Vagina (tissue), 2 donors: Measurements from ENCODE around the gene CADPS2. TPM values are rescaled to one million over a fixed set of nuclear protein-coding genes. Genes with fewer than 3 reads are reported as not detected.
"Not testable (repeated sequence)": the region's sequence is repeated elsewhere in the genome, so short reads cannot be mapped to it uniquely, and the experiment has no call there.

Source experiments
- DNase-seq, 2 donors: peaks; one replicate each; pipeline ENCODE4 v3.0.0-alpha.2; 2017; ENCODE audit errors: extremely low spot score in 2 of 2
- H3K27ac ChIP-seq: fragments of 200-600 bp; sonication (generic); one replicate; pipeline ENCODE4 v1.5.1; 2019
- H3K27me3 ChIP-seq: fragments of 200-600 bp; sonication (generic); one replicate; pipeline ENCODE4 v1.5.1; 2019
- H3K36me3 ChIP-seq, 2 donors: fragments of 200-600 bp; sonication (generic); one replicate each; pipeline ENCODE4 v1.5.1; 2017 to 2019
- H3K4me1 ChIP-seq: fragments of 200-600 bp; sonication (generic); one replicate; pipeline ENCODE4 v1.5.1; 2019
- H3K4me3 ChIP-seq, 2 donors: fragments of 200-600 bp; sonication (generic); 1 replicate in 1 of 2; 2 replicates in 1 of 2; pipeline ENCODE4 v1.5.1; 2016 to 2019
- H3K9me3 ChIP-seq: fragments of 200-600 bp; sonication (generic); one replicate; pipeline ENCODE4 v1.5.1; 2019
- POLR2A ChIP-seq, 2 donors: fragments of 450-650 bp; IDR thresholded peaks; one replicate each; pipeline ENCODE4 v1.6.1; 2017; ENCODE audit warnings: antibody characterized with exemption in 2 of 2, mild to moderate bottlenecking in 2 of 2, moderate library complexity in 2 of 2
- POLR2AphosphoS5 ChIP-seq, 2 donors: sonication (generic); formaldehyde crosslinking; IDR thresholded peaks; one replicate each; pipeline ENCODE4 v1.9.0; 2017; ENCODE audit warnings: antibody characterized with exemption in 2 of 2, mild to moderate bottlenecking in 2 of 2, low read depth in 1 of 2; ENCODE audit not compliant: insufficient read depth in 1 of 2
- intact Hi-C: fragments of 100-400 bp; cut with DNase I; formaldehyde crosslinking; loops from one replicate; pipeline ENCODE4 v1.15.1; 2023
- small RNA-seq: library from RNA; depleted of rRNA; stranded (forward); fragments of <200 nt; gene quantifications from one replicate; pipeline ENCODE3, GENCODE V24; 2016
- total RNA-seq: library from RNA; depleted of rRNA; stranded (reverse); fragments of >200 nt; gene quantifications from one replicate; pipeline ENCODE4 v1.2.3, GENCODE V29; 2016
- TF ChIP-seq, protein P1 (sequence below), 3 experiments: fragments of 450-650 bp in 2 of 3; fragments of 200-600 bp in 1 of 3; sonication (generic) in 1 of 3; IDR thresholded peaks; one replicate each; pipeline ENCODE4 v1.5.1; 2017 to 2019; ENCODE audit warnings: antibody characterized with exemption in 3 of 3, mild to moderate bottlenecking in 2 of 3, moderate library complexity in 2 of 3

The CADPS2 gene
- total RNA-seq, 1 donor from 2014 or later: 25.5 TPM

DNA sequence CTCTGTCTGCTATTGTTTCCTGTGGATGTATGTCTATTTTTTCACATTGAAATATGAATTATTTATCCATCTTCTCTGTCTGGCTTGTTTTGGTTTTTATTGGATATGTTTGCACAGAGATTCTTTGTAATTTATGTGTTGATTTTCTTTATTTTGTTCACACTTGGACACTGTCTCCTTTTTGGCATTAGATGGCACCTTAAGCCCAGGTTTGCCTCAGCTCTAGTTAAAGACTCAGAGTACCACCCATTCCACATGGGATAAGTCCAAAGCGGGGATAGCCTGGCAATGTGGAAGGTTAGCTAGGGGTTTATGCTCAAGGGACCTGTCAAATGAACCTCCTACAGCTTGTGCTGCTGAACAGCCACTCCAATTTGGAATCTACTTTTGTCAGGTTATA, 595.8 kb downstream of the CADPS2 start:
- intact Hi-C loops: no loop called here
- no peak for DNase-seq
- Histone ChIP-seq H3K9me3 (no peaks in the 10 kb centered on the region), H3K4me1 (no peaks in the 10 kb centered on the region), H3K36me3 (no peaks in the 10 kb centered on the region), H3K27ac (no peak overlapping the region), H3K4me3 (no peak overlapping the region), H3K27me3 (no peaks in the 10 kb centered on the region)
- TF ChIP-seq, protein P1, sequence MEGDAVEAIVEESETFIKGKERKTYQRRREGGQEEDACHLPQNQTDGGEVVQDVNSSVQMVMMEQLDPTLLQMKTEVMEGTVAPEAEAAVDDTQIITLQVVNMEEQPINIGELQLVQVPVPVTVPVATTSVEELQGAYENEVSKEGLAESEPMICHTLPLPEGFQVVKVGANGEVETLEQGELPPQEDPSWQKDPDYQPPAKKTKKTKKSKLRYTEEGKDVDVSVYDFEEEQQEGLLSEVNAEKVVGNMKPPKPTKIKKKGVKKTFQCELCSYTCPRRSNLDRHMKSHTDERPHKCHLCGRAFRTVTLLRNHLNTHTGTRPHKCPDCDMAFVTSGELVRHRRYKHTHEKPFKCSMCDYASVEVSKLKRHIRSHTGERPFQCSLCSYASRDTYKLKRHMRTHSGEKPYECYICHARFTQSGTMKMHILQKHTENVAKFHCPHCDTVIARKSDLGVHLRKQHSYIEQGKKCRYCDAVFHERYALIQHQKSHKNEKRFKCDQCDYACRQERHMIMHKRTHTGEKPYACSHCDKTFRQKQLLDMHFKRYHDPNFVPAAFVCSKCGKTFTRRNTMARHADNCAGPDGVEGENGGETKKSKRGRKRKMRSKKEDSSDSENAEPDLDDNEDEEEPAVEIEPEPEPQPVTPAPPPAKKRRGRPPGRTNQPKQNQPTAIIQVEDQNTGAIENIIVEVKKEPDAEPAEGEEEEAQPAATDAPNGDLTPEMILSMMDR (IDR thresholded peaks at IDR 0.05): no peak
- TF ChIP-seq POLR2A (IDR thresholded peaks at IDR 0.05) (no peak), POLR2AphosphoS5 (IDR thresholded peaks at IDR 0.05; ENCODE audit: insufficient read depth in 1 of 2, low read depth in 1 of 2) (no peak)

DNA sequence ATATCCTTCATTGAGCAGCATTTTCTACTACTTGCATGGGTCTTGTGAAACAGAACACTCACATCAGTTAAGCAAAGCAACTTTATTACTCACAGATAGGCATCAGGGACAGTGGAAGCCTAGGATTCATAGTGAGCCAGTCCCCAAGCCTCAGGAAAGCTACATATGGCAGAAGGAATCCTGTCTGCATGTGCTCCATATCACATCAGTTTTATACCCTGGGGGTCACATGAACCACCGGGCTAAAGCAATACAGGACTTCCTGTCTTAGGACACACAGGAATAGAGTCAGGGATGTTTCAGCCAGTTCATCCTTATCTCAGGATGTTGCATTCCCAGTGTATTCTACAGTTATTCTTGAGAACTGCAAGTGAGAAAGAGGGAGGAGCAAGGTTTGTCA, 596.8 kb downstream of the CADPS2 start:
- H3K27me3 ChIP-seq: no peaks in the 10 kb centered on the region
- no peaks in the 10 kb centered on the region for H3K9me3 ChIP-seq
- H3K27ac ChIP-seq: no peak overlapping the region
- H3K36me3 ChIP-seq: no peaks in the 10 kb centered on the region
- no peaks in the 10 kb centered on the region for H3K4me1 ChIP-seq
- DNase-seq: no peak
- H3K4me3 ChIP-seq: no peak overlapping the region
- TF ChIP-seq POLR2A (IDR thresholded peaks at IDR 0.05): no peak
- no peak for TF ChIP-seq POLR2AphosphoS5 (IDR thresholded peaks at IDR 0.05; ENCODE audit: insufficient read depth in 1 of 2, low read depth in 1 of 2)
- TF ChIP-seq, protein P1 (IDR thresholded peaks at IDR 0.05): no peak
- intact Hi-C loops: no loop called here

DNA sequence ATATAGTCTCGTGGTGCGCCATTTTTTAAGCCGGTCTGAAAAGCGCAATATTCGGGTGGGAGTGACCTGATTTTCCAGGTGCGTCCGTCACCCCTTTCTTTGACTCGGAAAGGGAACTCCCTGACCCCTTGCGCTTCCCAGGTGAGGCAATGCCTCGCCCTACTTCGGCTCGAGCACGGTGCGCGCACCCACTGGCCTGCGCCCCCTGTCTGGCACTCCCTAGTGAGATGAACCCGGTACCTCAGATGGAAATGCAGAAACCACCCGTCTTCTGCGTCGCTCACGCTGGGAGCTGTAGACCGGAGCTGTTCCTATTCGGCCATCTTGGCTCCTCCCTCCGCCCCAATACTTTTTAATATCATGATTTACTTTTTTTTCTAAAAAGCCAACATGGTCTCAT, 601.7 kb downstream of the CADPS2 start:
- DNase-seq, H3K27me3 ChIP-seq, H3K27ac ChIP-seq, intact Hi-C loops, H3K4me1 ChIP-seq, H3K9me3 ChIP-seq, H3K4me3 ChIP-seq, H3K36me3 ChIP-seq: not testable (repeated sequence)

DNA sequence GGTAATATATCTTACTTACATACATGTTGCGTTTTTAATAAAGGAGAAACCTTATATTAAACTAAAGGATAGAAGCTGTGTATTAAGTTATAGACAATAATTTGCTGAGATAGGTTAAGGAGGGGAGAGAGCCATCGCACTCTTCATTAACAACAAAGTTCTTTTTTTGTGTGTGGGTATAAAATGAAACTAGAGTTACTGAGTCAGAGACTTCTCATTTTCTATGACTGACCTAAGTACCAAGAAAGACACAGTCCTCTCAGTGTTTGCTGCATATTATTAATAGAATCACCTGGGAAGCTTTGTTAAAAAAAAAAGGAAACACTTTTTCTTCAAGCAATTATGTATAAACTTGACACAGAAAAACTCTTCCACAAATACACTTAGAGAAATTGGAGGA, 613.1 kb downstream of the CADPS2 start:
- Histone ChIP-seq H3K4me1 (no peaks in the 10 kb centered on the region), H3K36me3 (no peaks in the 10 kb centered on the region), H3K9me3 (no peaks in the 10 kb centered on the region), H3K27me3 (no peaks in the 10 kb centered on the region), H3K27ac (no peak overlapping the region), H3K4me3 (no peak overlapping the region)
- intact Hi-C loops: no loop called here
- no peak for DNase-seq
- TF ChIP-seq, protein P1 (IDR thresholded peaks at IDR 0.05): no peak

DNA sequence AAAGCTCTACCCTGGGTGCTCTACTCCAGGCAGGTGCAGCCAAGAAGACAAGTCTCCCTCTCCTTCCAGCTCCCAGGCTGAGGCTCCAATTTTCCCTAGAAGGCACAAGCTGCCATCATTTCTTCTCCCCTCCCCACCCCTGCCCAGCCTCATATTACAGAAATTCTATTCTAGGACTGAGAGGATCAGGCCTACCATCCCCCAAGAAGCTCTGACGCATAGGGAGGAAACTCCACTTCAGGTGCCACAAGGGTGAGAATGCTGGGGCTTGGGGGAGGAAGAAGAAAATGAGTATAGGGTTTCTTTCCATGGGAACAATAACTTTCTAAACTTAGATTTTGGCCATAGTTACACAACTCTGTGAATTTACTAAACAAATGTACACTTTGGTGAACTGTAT, 617.0 kb downstream of the CADPS2 start:
- H3K4me3 ChIP-seq: no peak overlapping the region
- H3K9me3 ChIP-seq: no peaks in the 10 kb centered on the region
- DNase-seq: no peak
- H3K27me3 ChIP-seq: no peaks in the 10 kb centered on the region
- H3K36me3 ChIP-seq: no peaks in the 10 kb centered on the region
- no peak overlapping the region for H3K27ac ChIP-seq
- no peak for TF ChIP-seq POLR2AphosphoS5 (IDR thresholded peaks at IDR 0.05; ENCODE audit: insufficient read depth in 1 of 2, low read depth in 1 of 2)
- intact Hi-C loops: no loop called here
- no peaks in the 10 kb centered on the region for H3K4me1 ChIP-seq

Small RNAs within 50 kb of the gene (small RNA-seq; reads per million reads assigned to genes)
- gene AC006463.1: not detected

Other genes starting within 250 kb of the CADPS2 start
- 0.98 TPM for gene RNF133, start 187.3 kb downstream of the CADPS2 start, total RNA-seq
- gene RNF148, start 183.5 kb downstream of the CADPS2 start, total RNA-seq: 1.7 TPM
- gene TAS2R16, start 109.2 kb upstream of the CADPS2 start, total RNA-seq: not detected